Ishikawa (cell line): ENCODE measurements around the gene PRKCB.

Experiments
- CEBPB ChIP-seq: IDR thresholded peaks from 2 replicates; pipeline ENCODE4 v1.6.1; 2012
- CREB1 ChIP-seq: IDR thresholded peaks from 2 replicates; pipeline ENCODE4 v1.6.1; 2012; ENCODE audit warnings: low read depth
- EGR1 ChIP-seq: IDR thresholded peaks from 2 replicates; pipeline ENCODE4 v1.6.1; 2012
- EP300 ChIP-seq: IDR thresholded peaks from 2 replicates; pipeline ENCODE4 v1.6.1; 2012; ENCODE audit warnings: borderline replicate concordance
- FOXM1 ChIP-seq: IDR thresholded peaks from 2 replicates; pipeline ENCODE4 v1.6.1; 2012; ENCODE audit warnings: low read depth, borderline replicate concordance
- NFIC ChIP-seq: IDR thresholded peaks from 2 replicates; pipeline ENCODE4 v1.6.1; 2012
- RAD21 ChIP-seq: IDR thresholded peaks from 2 replicates; pipeline ENCODE4 v1.6.1; 2012; ENCODE audit warnings: low read depth
- TAF1 ChIP-seq: IDR thresholded peaks from 2 replicates; pipeline ENCODE4 v1.6.1; 2012; ENCODE audit warnings: low read depth, mild to moderate bottlenecking
- TCF12 ChIP-seq: IDR thresholded peaks from 2 replicates; pipeline ENCODE4 v1.6.1; 2012; ENCODE audit warnings: low read depth
- TEAD4 ChIP-seq: IDR thresholded peaks from 2 replicates; pipeline ENCODE4 v1.6.1; 2012
- YY1 ChIP-seq: IDR thresholded peaks from 2 replicates; pipeline ENCODE4 v1.6.1; 2012; ENCODE audit warnings: low read depth
- ZBTB7A ChIP-seq: IDR thresholded peaks from 2 replicates; pipeline ENCODE4 v1.6.1; 2012; ENCODE audit warnings: low read depth
- TF ChIP-seq, protein P1 (sequence below): IDR thresholded peaks from 2 replicates; pipeline ENCODE4 v1.6.1; 2012
- TF ChIP-seq, protein P2 (sequence below): IDR thresholded peaks from 2 replicates; pipeline ENCODE4 v1.6.1; 2012; ENCODE audit warnings: low read depth, mild to moderate bottlenecking
- TF ChIP-seq, protein P3 (sequence below): IDR thresholded peaks from 2 replicates; pipeline ENCODE4 v1.6.1; 2012

The PRKCB gene

DNA sequence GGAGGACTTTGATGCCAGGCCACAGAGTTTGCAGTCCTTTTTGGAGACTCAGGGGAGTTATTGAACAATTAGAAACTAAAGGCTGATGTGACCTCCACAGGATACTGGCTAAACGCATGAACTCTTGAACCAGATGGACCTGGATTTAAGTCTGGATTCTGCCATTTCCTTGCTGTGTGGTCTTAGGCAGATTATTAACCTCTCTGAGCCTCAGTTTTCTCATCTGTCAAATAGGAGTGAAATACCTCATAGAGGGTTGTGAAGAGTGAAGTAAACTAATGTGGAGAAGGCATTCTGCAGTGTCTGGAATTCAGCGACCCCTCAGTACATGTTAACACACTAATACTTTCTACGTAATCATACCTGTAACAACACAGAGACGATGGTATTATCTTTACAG, 93.5 kb downstream of the PRKCB start:
- TF ChIP-seq EP300 (no peak), FOXM1 (no peak), YY1 (no peak), TCF12 (no peak), TAF1 (no peak), ZBTB7A (no peak), CEBPB (no peak), TEAD4 (no peak), CREB1 (no peak), EGR1 (no peak), NFIC (no peak), RAD21 (no peak)
- TF ChIP-seq, protein P1, sequence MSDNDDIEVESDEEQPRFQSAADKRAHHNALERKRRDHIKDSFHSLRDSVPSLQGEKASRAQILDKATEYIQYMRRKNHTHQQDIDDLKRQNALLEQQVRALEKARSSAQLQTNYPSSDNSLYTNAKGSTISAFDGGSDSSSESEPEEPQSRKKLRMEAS: no peak
- TF ChIP-seq, protein P2, sequence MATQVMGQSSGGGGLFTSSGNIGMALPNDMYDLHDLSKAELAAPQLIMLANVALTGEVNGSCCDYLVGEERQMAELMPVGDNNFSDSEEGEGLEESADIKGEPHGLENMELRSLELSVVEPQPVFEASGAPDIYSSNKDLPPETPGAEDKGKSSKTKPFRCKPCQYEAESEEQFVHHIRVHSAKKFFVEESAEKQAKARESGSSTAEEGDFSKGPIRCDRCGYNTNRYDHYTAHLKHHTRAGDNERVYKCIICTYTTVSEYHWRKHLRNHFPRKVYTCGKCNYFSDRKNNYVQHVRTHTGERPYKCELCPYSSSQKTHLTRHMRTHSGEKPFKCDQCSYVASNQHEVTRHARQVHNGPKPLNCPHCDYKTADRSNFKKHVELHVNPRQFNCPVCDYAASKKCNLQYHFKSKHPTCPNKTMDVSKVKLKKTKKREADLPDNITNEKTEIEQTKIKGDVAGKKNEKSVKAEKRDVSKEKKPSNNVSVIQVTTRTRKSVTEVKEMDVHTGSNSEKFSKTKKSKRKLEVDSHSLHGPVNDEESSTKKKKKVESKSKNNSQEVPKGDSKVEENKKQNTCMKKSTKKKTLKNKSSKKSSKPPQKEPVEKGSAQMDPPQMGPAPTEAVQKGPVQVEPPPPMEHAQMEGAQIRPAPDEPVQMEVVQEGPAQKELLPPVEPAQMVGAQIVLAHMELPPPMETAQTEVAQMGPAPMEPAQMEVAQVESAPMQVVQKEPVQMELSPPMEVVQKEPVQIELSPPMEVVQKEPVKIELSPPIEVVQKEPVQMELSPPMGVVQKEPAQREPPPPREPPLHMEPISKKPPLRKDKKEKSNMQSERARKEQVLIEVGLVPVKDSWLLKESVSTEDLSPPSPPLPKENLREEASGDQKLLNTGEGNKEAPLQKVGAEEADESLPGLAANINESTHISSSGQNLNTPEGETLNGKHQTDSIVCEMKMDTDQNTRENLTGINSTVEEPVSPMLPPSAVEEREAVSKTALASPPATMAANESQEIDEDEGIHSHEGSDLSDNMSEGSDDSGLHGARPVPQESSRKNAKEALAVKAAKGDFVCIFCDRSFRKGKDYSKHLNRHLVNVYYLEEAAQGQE: no peak

DNA sequence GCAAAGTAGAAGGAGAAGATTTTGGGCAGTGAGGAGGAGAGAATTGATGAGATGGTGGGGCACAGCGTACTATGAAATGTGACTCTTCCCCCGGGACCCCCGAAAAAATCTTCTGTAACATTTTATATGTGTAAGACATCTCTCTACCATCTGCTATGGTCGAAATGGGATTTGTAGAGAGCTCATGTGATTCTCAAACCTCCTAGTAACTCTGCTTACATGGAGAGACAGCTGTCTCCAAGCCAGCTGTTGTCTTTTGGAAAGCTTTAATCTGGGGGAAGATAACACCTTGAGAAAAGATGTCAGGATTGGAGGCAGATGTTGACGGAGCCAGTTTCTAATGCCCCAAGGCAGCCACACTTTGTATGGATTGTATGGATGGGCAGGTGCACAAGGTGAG, 94.1 kb downstream of the PRKCB start:
- no peak for TF ChIP-seq EGR1

DNA sequence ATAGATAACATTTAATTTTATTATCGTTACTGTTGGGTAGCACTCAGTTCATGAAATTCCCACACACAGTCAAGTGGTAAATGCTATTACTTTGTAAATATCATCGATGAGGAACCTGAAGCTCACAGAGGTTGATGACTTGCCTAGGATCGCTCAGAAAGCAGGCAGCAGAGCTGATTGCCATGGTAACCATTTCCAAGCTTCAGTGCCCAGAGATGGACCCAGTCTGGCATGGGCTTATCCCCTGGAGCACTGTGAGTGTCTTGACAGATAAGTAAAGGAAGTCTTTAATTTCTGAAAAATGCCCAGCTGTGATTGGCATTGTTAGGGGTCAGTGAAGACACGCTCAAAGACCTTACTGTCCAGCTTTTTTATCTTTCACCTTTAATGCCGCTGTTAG, 95.0 kb downstream of the PRKCB start:
- TF ChIP-seq, protein P3, sequence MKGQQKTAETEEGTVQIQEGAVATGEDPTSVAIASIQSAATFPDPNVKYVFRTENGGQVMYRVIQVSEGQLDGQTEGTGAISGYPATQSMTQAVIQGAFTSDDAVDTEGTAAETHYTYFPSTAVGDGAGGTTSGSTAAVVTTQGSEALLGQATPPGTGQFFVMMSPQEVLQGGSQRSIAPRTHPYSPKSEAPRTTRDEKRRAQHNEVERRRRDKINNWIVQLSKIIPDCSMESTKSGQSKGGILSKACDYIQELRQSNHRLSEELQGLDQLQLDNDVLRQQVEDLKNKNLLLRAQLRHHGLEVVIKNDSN: no peak
- TF ChIP-seq TAF1: no peak
- no peak for TF ChIP-seq NFIC
- TF ChIP-seq, protein P2: no peak
- TF ChIP-seq ZBTB7A: no peak
- TF ChIP-seq FOXM1: no peak
- TF ChIP-seq EP300: no peak
- TF ChIP-seq CREB1: no peak
- TF ChIP-seq RAD21: no peak
- no peak for TF ChIP-seq CEBPB
- no peak for TF ChIP-seq TCF12
- no peak for TF ChIP-seq EGR1
- TF ChIP-seq, protein P1: no peak
- no peak for TF ChIP-seq YY1
- no peak for TF ChIP-seq TEAD4

DNA sequence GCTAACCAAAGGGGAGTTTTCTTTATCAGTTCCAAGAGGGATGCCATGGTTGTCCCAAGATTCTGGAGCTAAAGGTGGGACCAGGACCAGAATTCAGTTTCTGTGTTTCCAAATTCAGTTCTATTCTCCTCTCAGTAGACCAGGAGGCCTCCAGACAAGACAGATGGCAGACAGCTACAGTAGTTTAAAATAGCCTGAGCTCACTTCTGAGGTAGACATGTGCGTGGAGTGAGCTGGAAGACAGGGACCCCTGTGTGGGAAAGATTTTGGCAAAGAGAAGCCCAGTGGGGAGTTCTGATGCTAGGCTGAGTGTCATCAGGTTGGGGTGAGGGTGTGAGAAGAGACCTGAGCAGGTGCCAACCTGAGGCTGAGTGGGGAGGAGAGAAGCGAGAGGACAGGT, 95.4 kb downstream of the PRKCB start:
- TF ChIP-seq NFIC (no peak), TCF12 (no peak), YY1 (no peak), RAD21 (no peak), TEAD4 (no peak), EGR1 (no peak), ZBTB7A (no peak), EP300 (no peak), FOXM1 (no peak), CREB1 (no peak)
- TF ChIP-seq, protein P1: no peak
- TF ChIP-seq, protein P2: no peak

DNA sequence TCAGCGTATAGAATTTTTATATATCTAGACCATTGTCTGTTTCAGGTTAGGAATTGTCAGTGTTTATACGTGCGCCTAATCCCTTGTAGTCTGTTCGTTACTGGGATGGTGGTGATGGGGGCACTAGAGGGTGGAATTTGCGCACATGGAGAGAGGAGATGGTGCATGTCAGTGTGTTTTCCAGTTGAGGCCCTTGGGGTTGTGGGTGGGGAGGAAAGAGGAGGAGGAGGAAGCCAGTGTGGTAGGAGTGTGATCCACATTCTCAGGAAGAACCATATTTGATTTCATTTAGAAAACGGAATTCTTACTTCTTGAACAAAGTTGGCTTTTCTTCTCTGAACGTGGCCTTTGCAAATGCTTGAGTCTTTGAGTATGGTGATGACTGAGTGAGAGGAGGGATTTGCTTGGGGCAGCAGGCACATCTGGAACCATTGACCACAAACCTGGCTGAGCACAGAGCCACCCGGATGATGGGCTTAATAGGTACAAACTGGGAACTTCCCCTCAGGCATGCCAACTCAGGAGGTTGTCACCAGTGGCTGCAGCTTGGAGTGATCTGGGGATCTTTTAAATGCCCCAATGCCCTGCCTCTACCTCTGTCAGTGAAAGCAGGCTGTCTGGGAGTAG, 98.9 kb downstream of the PRKCB start:
- no peak for TF ChIP-seq TCF12
- TF ChIP-seq RAD21: no peak
- no peak for TF ChIP-seq NFIC
- TF ChIP-seq ZBTB7A: no peak
- no peak for TF ChIP-seq EGR1
- no peak for TF ChIP-seq EP300
- TF ChIP-seq YY1: no peak
- TF ChIP-seq, protein P3: no peak
- TF ChIP-seq TAF1: no peak
- no peak for TF ChIP-seq TEAD4
- TF ChIP-seq CREB1: no peak
- TF ChIP-seq CEBPB: no peak
- TF ChIP-seq, protein P1: no peak
- TF ChIP-seq FOXM1: no peak
- TF ChIP-seq, protein P2: no peak
